Esophagus muscularis mucosa (tissue), 4 donors: ENCODE measurements around the gene LMF2. TPM values are rescaled to one million over a fixed set of nuclear protein-coding genes. Genes with fewer than 3 reads are reported as not detected.
A peak's percentile ranks its signal among the peaks of the same experiment; 100 is the strongest.

Source experiments
- DNase-seq: peaks from one replicate; pipeline ENCODE4 v3.0.0-alpha.2; 2017; ENCODE audit errors: extremely low spot score
- H3K27ac ChIP-seq, 4 donors: fragments of 200-600 bp; sonication (generic); replicated peaks in 1 of 4; 1 replicate in 3 of 4; 2 replicates in 1 of 4; pipeline ENCODE4 v1.5.1; 2016 to 2019; ENCODE audit warnings: mild to moderate bottlenecking in 1 of 4
- H3K27me3 ChIP-seq, 4 donors: fragments of 200-600 bp; sonication (generic); one replicate each; pipeline versions ENCODE4 v1.5.1 to v1.6.0; 2016 to 2019
- H3K36me3 ChIP-seq, 4 donors: fragments of 200-600 bp; sonication (generic); one replicate each; pipeline ENCODE4 v1.5.1; 2016 to 2019
- H3K4me1 ChIP-seq, 4 donors: fragments of 200-600 bp; sonication (generic); one replicate each; pipeline ENCODE4 v1.5.1; 2016 to 2019
- H3K4me3 ChIP-seq, 4 donors: fragments of 200-600 bp; sonication (generic); 1 replicate in 2 of 4; 2 replicates in 2 of 4; pipeline ENCODE4 v1.5.1; 2016 to 2019; ENCODE audit warnings: mild to moderate bottlenecking in 4 of 4, moderate library complexity in 1 of 4
- H3K9me3 ChIP-seq, 4 donors: fragments of 200-600 bp; sonication (generic); 1 replicate in 3 of 4; 2 replicates in 1 of 4; pipeline ENCODE4 v1.5.1; 2016 to 2019
- CTCF ChIP-seq, 3 experiments: fragments of 200-600 bp in 2 of 3; fragments of 450-650 bp in 1 of 3; sonication (generic) in 2 of 3; IDR thresholded peaks; one replicate each; pipeline ENCODE4 v1.5.1; 2017 to 2019; ENCODE audit warnings: antibody characterized with exemption in 3 of 3, mild to moderate bottlenecking in 2 of 3, moderate library complexity in 1 of 3
- EP300 ChIP-seq: sonication (generic); formaldehyde crosslinking; IDR thresholded peaks from one replicate; pipeline ENCODE4 v1.6.1; 2017; ENCODE audit warnings: antibody characterized with exemption
- POLR2A ChIP-seq: fragments of 450-650 bp; IDR thresholded peaks from one replicate; pipeline ENCODE4 v1.6.1; 2017; ENCODE audit warnings: antibody characterized with exemption, moderate library complexity, mild to moderate bottlenecking, low read depth
- POLR2AphosphoS5 ChIP-seq, 2 donors: sonication (generic); formaldehyde crosslinking; IDR thresholded peaks; one replicate each; pipeline ENCODE4 v1.6.1; 2017; ENCODE audit warnings: antibody characterized with exemption in 2 of 2
- WGBS: methylation state at CpG from one replicate; pipeline ENCODE4 v1.1.5; 2018; 5-methylcytosine and 5-hydroxymethylcytosine counted together
- intact Hi-C: fragments of 100-400 bp; cut with DNase I; formaldehyde crosslinking; loops from one replicate; pipeline ENCODE4 v1.15.1; 2023
- total RNA-seq, 4 donors: library from RNA; depleted of rRNA; stranded (reverse); fragments of >200 nt; gene quantifications; one replicate each; pipeline versions ENCODE4 v1.1.0 to v1.2.1, GENCODE V29; 2016

LMF2 gene
- total RNA-seq, 4 donors from 2014 or later, result 34.9 to 67.1 (median 46.8) TPM

GRCh38 chr22:50474710-50475651 lies 32.5 kb downstream of the LMF2 start, which contains the start of gene SBF1:
Gene SBF1 (minus strand): TSS chr22:50475035. CDS start chr22:50474840, 195 bp downstream.
- no peaks in the 10 kb centered on the region for H3K36me3 ChIP-seq
- H3K4me3 ChIP-seq, result peak within 1 kb of the TSS; percentile 84 to 98 (median 94)
- 26% methylated on average over 3 of the region's 97 CpGs for WGBS
- peaks cover 42 to 52% (median 49%) of the 10 kb centered on the region in 4 donors for H3K4me1 ChIP-seq
- H3K9me3 ChIP-seq, result no peaks in the 10 kb centered on the region
- DNase-seq, result peak; percentile 96
- peak; percentile 8 for TF ChIP-seq POLR2A
- no peak for TF ChIP-seq CTCF (IDR thresholded peaks at IDR 0.05)
- peak; percentile 61 to 77 for TF ChIP-seq POLR2AphosphoS5 (IDR thresholded peaks at IDR 0.05)
- peak within 1 kb of the TSS; percentile 85 to 90 (median 90) for H3K27ac ChIP-seq
- intact Hi-C loops, result loop anchor here (5.0 to 10.0 kb wide), 2 partner anchors 32 to 230 kb away; partner anchors contain the start of genes LMF2, NCAPH2 and TUBGCP6
- peaks cover 0 to 16% (median 0%) of the 10 kb centered on the region in 4 donors for H3K27me3 ChIP-seq

DNA sequence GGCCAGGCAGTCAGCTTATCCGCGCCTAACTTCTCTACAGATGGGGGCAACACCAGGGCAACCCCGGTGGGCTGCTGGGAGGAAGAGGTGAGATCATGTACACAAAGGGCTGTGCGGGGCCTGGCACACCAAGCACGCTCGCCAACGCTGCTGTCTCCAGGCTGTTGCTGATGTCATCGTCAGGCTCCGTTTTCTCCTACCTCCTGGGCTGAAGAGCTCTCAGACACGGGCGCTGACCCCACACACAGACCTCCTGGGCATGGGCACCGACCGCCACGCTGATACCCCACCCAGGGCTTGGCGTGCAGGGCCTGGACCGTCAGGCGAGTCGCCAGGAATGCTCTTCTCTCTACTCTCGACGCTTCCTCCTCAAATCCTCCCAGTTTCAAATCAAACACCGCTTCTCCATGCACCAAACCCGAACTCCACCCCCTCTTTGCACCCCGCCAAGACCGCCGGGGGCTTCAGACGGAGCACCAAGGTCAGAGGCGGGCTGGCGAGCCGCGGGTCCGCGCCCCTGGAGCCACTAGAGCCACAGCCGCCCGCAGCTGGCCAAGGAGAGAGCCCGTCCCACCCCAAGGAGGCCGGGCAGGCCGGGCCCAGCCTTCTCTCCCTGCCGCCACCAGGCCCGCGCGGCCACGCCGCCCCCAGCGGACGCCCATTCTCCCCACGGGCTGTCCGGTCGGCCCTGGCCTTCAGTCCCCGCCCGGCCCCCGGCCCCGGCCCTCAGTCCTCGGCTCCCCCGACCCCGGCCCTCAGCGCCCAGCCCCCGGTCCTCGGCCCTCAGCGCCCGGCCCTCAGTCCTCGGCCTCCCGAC lies 33.4 kb downstream of the LMF2 start:
- TF ChIP-seq EP300, result no peak
- no peak for TF ChIP-seq POLR2A
- peak in 1 of 2 donors; percentile 5 for TF ChIP-seq POLR2AphosphoS5 (IDR thresholded peaks at IDR 0.05)
- no peak for TF ChIP-seq CTCF (IDR thresholded peaks at IDR 0.05)
- WGBS, result 5% methylated on average over 28 of the region's 62 CpGs
- DNase-seq, result no peak
- Histone ChIP-seq H3K9me3 (no peaks in the 10 kb centered on the region), H3K4me1 (peaks cover 51 to 61% (median 58%) of the 10 kb centered on the region in 4 donors), H3K27me3 (peaks cover 0 to 7% (median 0%) of the 10 kb centered on the region in 4 donors), H3K36me3 (no peaks in the 10 kb centered on the region), H3K27ac (peak overlapping the region; percentile 85 to 90 (median 90)), H3K4me3 (peak overlapping the region; percentile 84 to 98 (median 94))
- intact Hi-C loops, result loop anchor here (5.0 to 10.0 kb wide), 2 partner anchors 33 to 229 kb away; partner anchors contain the start of genes LMF2, NCAPH2 and TUBGCP6

GRCh38 chr22:50473088-50473487 lies 34.4 kb downstream of the LMF2 start:
- Histone ChIP-seq H3K4me1 (peaks cover 56 to 69% (median 65%) of the 10 kb centered on the region in 4 donors), H3K27ac (no peak overlapping the region), H3K27me3 (no peaks in the 10 kb centered on the region), H3K4me3 (peak overlapping the region; percentile 84 to 98 (median 94)), H3K36me3 (peaks cover 0 to 4% (median 3%) of the 10 kb centered on the region in 4 donors), H3K9me3 (no peaks in the 10 kb centered on the region)
- intact Hi-C loops, result loop anchor here (5.0 to 10.0 kb wide), 2 partner anchors 34 to 228 kb away; partner anchors contain the start of genes LMF2, NCAPH2 and TUBGCP6
- WGBS, result 72% methylated on average over 6 of the region's 6 CpGs
- no peak for TF ChIP-seq POLR2A
- no peak for TF ChIP-seq CTCF (IDR thresholded peaks at IDR 0.05)
- no peak for TF ChIP-seq POLR2AphosphoS5 (IDR thresholded peaks at IDR 0.05)
- no peak for TF ChIP-seq EP300
- no peak for DNase-seq

GRCh38 chr22:50471962-50472361 lies 35.5 kb downstream of the LMF2 start:
- no peaks in the 10 kb centered on the region for H3K27me3 ChIP-seq
- no peak overlapping the region for H3K4me3 ChIP-seq
- intact Hi-C loops, result loop anchor here (5.0 to 10.0 kb wide), 2 partner anchors 35 to 227 kb away; partner anchors contain the start of genes LMF2, NCAPH2 and TUBGCP6
- H3K4me1 ChIP-seq, result peaks cover 56 to 69% (median 66%) of the 10 kb centered on the region in 4 donors
- H3K27ac ChIP-seq, result no peak overlapping the region
- H3K36me3 ChIP-seq, result peaks cover 6 to 15% (median 14%) of the 10 kb centered on the region in 4 donors
- WGBS, result 83% methylated on average over 2 of the region's 5 CpGs
- no peaks in the 10 kb centered on the region for H3K9me3 ChIP-seq
- TF ChIP-seq POLR2A (no peak), EP300 (no peak), POLR2AphosphoS5 (IDR thresholded peaks at IDR 0.05) (no peak), CTCF (IDR thresholded peaks at IDR 0.05) (no peak)
- DNase-seq, result no peak
